Mesenchymal stem cell (in vitro differentiated cells and primary cell): ENCODE measurements around the gene PRKCA.

Experiments used
- DNase-seq: peaks from one replicate; pipeline ENCODE4 v3.0.0-alpha.2; 2013
- H2AFZ ChIP-seq: one replicate; pipeline ENCODE4 v1.6.1; 2013; ENCODE audit warnings: low read depth, mild to moderate bottlenecking, control low read depth, inconsistent platforms, low read length, moderate library complexity
- H2AK5ac ChIP-seq: 2 replicates; pipeline ENCODE4 v1.6.1; 2013; ENCODE audit warnings: low read length, moderate library complexity, mild to moderate bottlenecking, inconsistent platforms; ENCODE audit not compliant: severe bottlenecking
- H2BK120ac ChIP-seq: one replicate; pipeline ENCODE4 v1.6.1; 2013; ENCODE audit warnings: low read depth, mild to moderate bottlenecking, inconsistent platforms, low read length, moderate library complexity
- H2BK12ac ChIP-seq, 2 experiments: one replicate each; pipeline ENCODE4 v1.6.1; 2013; ENCODE audit warnings: inconsistent platforms in 2 of 2, low read length in 2 of 2, mild to moderate bottlenecking in 2 of 2, moderate library complexity in 2 of 2, control low read depth in 1 of 2
- H2BK15ac ChIP-seq: one replicate; pipeline ENCODE4 v1.6.1; 2013; ENCODE audit warnings: mild to moderate bottlenecking, low read depth, inconsistent platforms; ENCODE audit not compliant: poor library complexity, severe bottlenecking
- H2BK5ac ChIP-seq: 2 replicates; pipeline ENCODE4 v1.6.1; 2013; ENCODE audit warnings: low read depth, mild to moderate bottlenecking, low read length, control low read depth, inconsistent platforms; ENCODE audit not compliant: poor library complexity, severe bottlenecking
- H3K14ac ChIP-seq, 2 experiments: one replicate each; pipeline ENCODE4 v1.6.1; 2013; ENCODE audit warnings: inconsistent platforms in 2 of 2, low read length in 2 of 2, control low read depth in 1 of 2, mild to moderate bottlenecking in 1 of 2, moderate library complexity in 1 of 2
- H3K18ac ChIP-seq, 2 experiments: one replicate each; pipeline ENCODE4 v1.6.1; 2013; ENCODE audit warnings: inconsistent platforms in 2 of 2, low read length in 2 of 2, control low read depth in 1 of 2, low read depth in 1 of 2, mild to moderate bottlenecking in 1 of 2
- H3K23ac ChIP-seq, 2 experiments: one replicate each; pipeline ENCODE4 v1.6.1; 2013; ENCODE audit warnings: inconsistent platforms in 2 of 2, low read length in 2 of 2, mild to moderate bottlenecking in 2 of 2, moderate library complexity in 2 of 2, control low read depth in 1 of 2
- H3K27ac ChIP-seq: 2 replicates; pipeline ENCODE4 v1.5.1; 2013; ENCODE audit warnings: mild to moderate bottlenecking, moderate library complexity, low read length, control low read depth, inconsistent platforms; ENCODE audit not compliant: poor library complexity, severe bottlenecking
- H3K27me3 ChIP-seq, 2 experiments: 2 replicates each; pipeline versions ENCODE4 v1.6.1 to v1.7.0; 2013; ENCODE audit warnings: low read length in 2 of 2, mild to moderate bottlenecking in 2 of 2, moderate library complexity in 2 of 2, control low read depth in 1 of 2, inconsistent platforms in 1 of 2; ENCODE audit not compliant: control insufficient read depth in 1 of 2, insufficient read depth in 1 of 2
- H3K36me3 ChIP-seq, 2 experiments: 2 replicates each; pipeline versions ENCODE4 v1.6.1 to v1.7.0; 2013; ENCODE audit warnings: low read length in 2 of 2, control low read depth in 1 of 2, inconsistent platforms in 1 of 2, low read depth in 1 of 2, mild to moderate bottlenecking in 1 of 2; ENCODE audit not compliant: insufficient read depth in 2 of 2, control insufficient read depth in 1 of 2
- H3K4ac ChIP-seq, 2 experiments: one replicate each; pipeline ENCODE4 v1.6.1; 2013; ENCODE audit warnings: inconsistent platforms in 2 of 2, low read length in 2 of 2, mild to moderate bottlenecking in 2 of 2, moderate library complexity in 2 of 2, control low read depth in 1 of 2, low read depth in 1 of 2
- H3K4me1 ChIP-seq: 2 replicates; pipeline ENCODE4 v1.6.1; 2013; ENCODE audit warnings: low read depth, low read length, control low read depth; ENCODE audit not compliant: control insufficient read depth, insufficient read depth
- H3K4me2 ChIP-seq: 2 replicates; pipeline ENCODE4 v1.6.1; 2013; ENCODE audit warnings: low read length, mild to moderate bottlenecking, inconsistent platforms; ENCODE audit not compliant: poor library complexity, severe bottlenecking
- H3K4me3 ChIP-seq, 2 experiments: 2 replicates each; pipeline versions ENCODE4 v1.5.1 to v1.7.0; 2013; ENCODE audit warnings: low read length in 2 of 2, mild to moderate bottlenecking in 2 of 2, control low read depth in 1 of 2, low read depth in 1 of 2; ENCODE audit not compliant: insufficient read depth in 1 of 2
- H3K79me1 ChIP-seq: replicated peaks from 2 replicates; pipeline ENCODE4 v1.6.1; 2013; ENCODE audit warnings: mild to moderate bottlenecking, control low read depth, low read length, inconsistent platforms; ENCODE audit not compliant: poor library complexity, severe bottlenecking
- H3K9ac ChIP-seq: 2 replicates; pipeline ENCODE4 v1.7.0; 2013; ENCODE audit warnings: mild to moderate bottlenecking, low read length, moderate library complexity
- H3K9me3 ChIP-seq: 2 replicates; pipeline ENCODE4 v1.7.0; 2013; ENCODE audit warnings: mild to moderate bottlenecking, low read length; ENCODE audit not compliant: control insufficient read depth
- H4K8ac ChIP-seq: one replicate; pipeline ENCODE4 v1.6.1; 2013; ENCODE audit warnings: inconsistent platforms, mild to moderate bottlenecking, low read length, moderate library complexity
- H4K91ac ChIP-seq: one replicate; pipeline ENCODE4 v1.6.1; 2013; ENCODE audit warnings: mild to moderate bottlenecking, low read length, inconsistent platforms
- WGBS: methylation state at CpG from one replicate; pipeline ENCODE4 v1.1.7; 2013; ENCODE audit warnings: mixed read lengths; 5-methylcytosine and 5-hydroxymethylcytosine counted together

The PRKCA gene

DNA sequence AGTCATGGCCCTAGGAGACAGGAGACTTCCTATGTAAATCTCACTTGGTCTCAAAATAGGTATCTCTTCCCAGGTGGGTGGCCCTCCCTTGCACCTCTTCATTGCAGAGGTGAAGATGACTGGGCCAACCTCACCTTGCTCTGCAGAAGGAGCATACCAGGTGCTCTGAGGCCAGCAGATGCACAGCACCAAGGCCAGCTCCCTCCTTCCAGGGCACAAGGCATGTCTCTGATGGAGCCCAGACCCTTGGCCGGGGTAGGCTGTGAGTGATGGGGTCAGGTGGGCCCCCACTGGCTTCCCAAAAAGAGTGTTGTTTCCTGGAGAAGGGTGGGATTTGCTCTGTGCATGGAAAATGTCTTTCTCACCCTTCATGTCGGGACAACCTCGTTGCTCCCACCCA lies 545.3 kb downstream of the PRKCA start:
- Histone ChIP-seq H2BK12ac (no peak overlapping the region), H2BK15ac (no peak overlapping the region), H4K91ac (no peak overlapping the region), H3K23ac (no peak overlapping the region), H3K4me2 (no peak overlapping the region), H3K9ac (no peak overlapping the region), H3K9me3 (peaks cover 6% of the 10 kb centered on the region), H3K4me3 (no peak overlapping the region), H3K4ac (no peak overlapping the region), H2BK5ac (no peak overlapping the region), H4K8ac (no peak overlapping the region), H2AK5ac (no peak overlapping the region), H2BK120ac (no peak overlapping the region), H3K4me1 (no peaks in the 10 kb centered on the region), H3K14ac (no peak overlapping the region), H3K36me3 (no peaks in the 10 kb centered on the region), H3K18ac (no peak overlapping the region), H3K27me3 (peaks cover 26 to 37% of the 10 kb centered on the region in 2 experiments), H2AFZ (no peak overlapping the region), H3K27ac (no peak overlapping the region), H3K79me1 (no peaks in the 10 kb centered on the region)
- 76% methylated on average over 3 of the region's 3 CpGs for WGBS
- no peak for DNase-seq

- 72% methylated on average over 4 of the region's 6 CpGs for WGBS
- Histone ChIP-seq H2BK120ac (no peak overlapping the region), H3K4me2 (no peak overlapping the region), H2AK5ac (no peak overlapping the region), H3K4me1 (no peaks in the 10 kb centered on the region), H3K14ac (no peak overlapping the region), H3K9ac (no peak overlapping the region), H3K23ac (no peak overlapping the region), H4K91ac (no peak overlapping the region), H2BK12ac (no peak overlapping the region), H3K79me1 (no peaks in the 10 kb centered on the region), H3K4me3 (peak overlapping the region in 1 of 2 experiments; percentile 6), H3K27ac (no peak overlapping the region), H2BK5ac (no peak overlapping the region), H3K27me3 (peaks cover 22 to 36% of the 10 kb centered on the region in 2 experiments), H3K4ac (no peak overlapping the region), H3K18ac (no peak overlapping the region), H2AFZ (no peak overlapping the region), H3K36me3 (no peaks in the 10 kb centered on the region), H2BK15ac (no peak overlapping the region), H3K9me3 (peaks cover 6% of the 10 kb centered on the region), H4K8ac (no peak overlapping the region)
- DNase-seq = no peak
These were observed 546.1 kb downstream of the PRKCA start for GRCh38 chr17:66848496-66848895.

DNA sequence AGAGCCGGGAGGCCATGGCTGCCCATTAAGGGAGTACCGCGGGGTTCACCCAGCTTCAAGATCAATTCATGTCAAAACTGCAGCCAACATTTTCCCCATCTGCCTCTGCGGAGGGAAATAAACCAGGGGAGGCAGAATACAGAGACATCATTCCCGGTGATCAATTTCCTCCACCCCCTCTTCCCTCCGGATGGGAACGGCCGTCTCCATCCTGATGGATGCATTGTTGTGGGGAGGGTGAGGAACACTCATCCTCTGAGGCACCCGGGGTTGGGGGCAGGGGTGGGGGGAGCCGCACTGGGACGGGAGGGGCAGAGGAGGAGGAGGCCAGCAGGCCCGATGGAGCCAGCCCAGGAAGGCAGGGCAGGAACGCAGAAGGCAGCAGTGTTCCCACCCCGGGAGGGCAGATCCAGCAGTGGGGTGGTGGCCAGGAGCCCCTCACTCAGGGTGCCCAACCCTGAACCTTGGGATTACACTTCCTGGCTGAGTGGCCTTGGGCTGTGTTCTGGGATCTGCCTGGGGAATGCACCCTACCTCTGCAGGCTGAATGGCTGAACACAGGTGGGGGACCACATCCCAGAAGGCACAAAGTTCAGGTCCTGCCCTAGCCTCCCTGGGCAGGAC lies 546.7 kb downstream of the PRKCA start:
- WGBS = 87% methylated on average over 9 of the region's 14 CpGs

DNA sequence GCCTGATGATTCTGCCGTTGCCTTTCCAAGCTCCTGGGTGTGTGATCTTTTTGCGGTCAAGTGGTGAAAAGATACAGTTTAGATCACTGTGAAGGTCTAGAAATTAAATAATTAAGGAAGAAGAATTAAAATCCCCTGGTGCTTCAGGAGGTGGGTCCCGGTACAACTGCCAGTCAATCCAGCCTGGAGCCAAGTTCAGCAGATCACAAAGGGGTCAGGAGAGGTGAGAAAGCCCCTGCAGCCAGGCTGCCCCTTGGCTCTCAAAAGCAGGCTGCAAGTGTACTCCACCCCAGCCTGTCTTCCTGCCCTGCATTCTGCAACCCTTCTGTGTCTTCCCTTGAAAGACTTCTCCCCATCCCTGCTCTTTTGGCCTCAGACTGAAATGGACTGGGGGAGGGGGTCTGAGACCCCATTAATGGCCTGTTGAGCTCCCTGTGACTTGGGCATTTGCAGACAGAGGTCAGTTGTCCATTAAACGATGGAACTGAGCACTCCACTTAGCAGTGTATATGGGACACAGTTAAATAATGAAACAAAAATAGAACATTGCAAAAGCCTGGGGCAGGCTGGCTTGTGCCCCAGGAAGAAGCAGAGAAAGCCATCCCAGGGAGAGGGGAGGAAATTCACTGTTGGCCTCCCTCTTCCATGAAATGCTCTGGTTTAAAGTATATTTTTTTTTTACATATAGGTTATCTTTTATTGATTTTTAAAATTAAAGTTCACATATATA lies 547.6 kb downstream of the PRKCA start:
- DNase-seq = no peak
- H3K18ac ChIP-seq = no peak overlapping the region
- H2BK120ac ChIP-seq = no peak overlapping the region
- H2AFZ ChIP-seq = no peak overlapping the region
- no peak overlapping the region for H3K9ac ChIP-seq
- H2BK12ac ChIP-seq = no peak overlapping the region
- peaks cover 21 to 30% of the 10 kb centered on the region in 2 experiments for H3K27me3 ChIP-seq
- H3K4me2 ChIP-seq = no peak overlapping the region
- no peak overlapping the region for H3K14ac ChIP-seq
- H3K79me1 ChIP-seq = no peaks in the 10 kb centered on the region
- no peak overlapping the region for H2AK5ac ChIP-seq
- no peak overlapping the region for H3K4ac ChIP-seq
- WGBS = 75% methylated on average over 4 of the region's 4 CpGs
- H4K8ac ChIP-seq = no peak overlapping the region
- no peak overlapping the region for H2BK5ac ChIP-seq
- H4K91ac ChIP-seq = no peak overlapping the region
- peaks cover 8% of the 10 kb centered on the region for H3K9me3 ChIP-seq
- H3K36me3 ChIP-seq = no peaks in the 10 kb centered on the region
- no peak overlapping the region for H3K27ac ChIP-seq
- H3K4me3 ChIP-seq = no peak overlapping the region
- H2BK15ac ChIP-seq = no peak overlapping the region
- H3K4me1 ChIP-seq = no peaks in the 10 kb centered on the region
- H3K23ac ChIP-seq = no peak overlapping the region

More for the DNA sequence above, 546.7 kb downstream of the PRKCA start:
- Histone ChIP-seq H3K14ac (no peak overlapping the region), H2AK5ac (no peak overlapping the region), H3K23ac (no peak overlapping the region), H3K27me3 (peaks cover 21 to 30% of the 10 kb centered on the region in 2 experiments), H3K27ac (no peak overlapping the region), H2BK120ac (no peak overlapping the region), H3K4ac (no peak overlapping the region), H3K4me2 (no peak overlapping the region), H3K9me3 (peaks cover 6% of the 10 kb centered on the region), H2AFZ (no peak overlapping the region), H3K4me1 (no peaks in the 10 kb centered on the region), H2BK15ac (no peak overlapping the region), H2BK12ac (no peak overlapping the region), H3K9ac (no peak overlapping the region), H4K91ac (no peak overlapping the region), H3K36me3 (no peaks in the 10 kb centered on the region), H3K79me1 (no peaks in the 10 kb centered on the region), H4K8ac (peak overlapping the region; percentile 7), H2BK5ac (no peak overlapping the region), H3K4me3 (peak overlapping the region in 1 of 2 experiments; percentile 6), H3K18ac (no peak overlapping the region)
- no peak for DNase-seq
